ENCODE measurements around the gene C1orf21. TPM values are rescaled to one million over a fixed set of nuclear protein-coding genes. Genes with fewer than 3 reads are reported as not detected.

The C1orf21 gene
- total and polyA plus RNA-seq, 2 of the 4 experiments (the other 2 are of a cell fraction) = 6.4 to 9.9 TPM

- Histone ChIP-seq H4K20me1 (ENCODE audit: insufficient read depth, low read length) (no peaks in the 10 kb centered on the region), H3K36me3 (ENCODE audit: control insufficient read depth, insufficient read depth, low read length) (peaks cover 1% of the 10 kb centered on the region; the same call in 1 of the 2 replicates), H3K9ac (ENCODE audit: low read depth, low read length) (no peak overlapping the region), H3K27ac (ENCODE audit: insufficient read depth, low read length) (no peak overlapping the region), H4K5ac (ENCODE audit: low read depth, low read length) (no peak overlapping the region), H2BK5ac (ENCODE audit: low read depth, low read length, poor library complexity, severe bottlenecking) (no peak overlapping the region), H2AK5ac (ENCODE audit: low read depth, low read length) (no peak overlapping the region), H3K9me3 (ENCODE audit: control insufficient read depth, insufficient read depth, low read length) (peaks cover 5% of the 10 kb centered on the region; the same call in 1 of the 2 replicates), H3K18ac (ENCODE audit: low read depth, low read length) (no peak overlapping the region), H3K4me3 (ENCODE audit: insufficient read depth, low read depth, low read length) (no peak overlapping the region), H2AK9ac (replicated peaks; ENCODE audit: low read depth, low read length, poor library complexity) (no peak overlapping the region), H4K8ac (ENCODE audit: low read depth in 2 of 2, low read length in 2 of 2) (no peak overlapping the region), H3K4ac (ENCODE audit: low read depth, low read length) (no peak overlapping the region; the same call in 1 of the 2 replicates), H2AFZ (replicated peaks; ENCODE audit: low read length, poor library complexity) (no peak overlapping the region), H2BK15ac (ENCODE audit: low read depth, low read length) (no peak overlapping the region), H3K56ac (ENCODE audit: extremely low read depth, insufficient read depth, low read length) (no peak overlapping the region), H3K4me1 (ENCODE audit: control insufficient read depth, insufficient read depth, low read length) (no peaks in the 10 kb centered on the region), H2BK120ac (ENCODE audit: low read depth, low read length) (no peak overlapping the region), H2BK20ac (ENCODE audit: low read depth, low read length) (no peak overlapping the region), H4K91ac (ENCODE audit: insufficient read depth, low read depth, low read length) (no peak overlapping the region), H3K27me3 (ENCODE audit: control insufficient read depth, insufficient read depth, low read length) (no peaks in the 10 kb centered on the region), H3K23ac (ENCODE audit: low read depth, low read length) (no peak overlapping the region), H3K4me2 (ENCODE audit: low read depth, low read length) (no peak overlapping the region), H3K9me1 (ENCODE audit: insufficient read depth, low read length) (no peaks in the 10 kb centered on the region), H3K14ac (replicated peaks; ENCODE audit: low read depth, low read length) (no peak overlapping the region), H3K79me1 (ENCODE audit: low read depth in 1 of 2, low read length in 2 of 2) (0 out of 4 replicates have a peak, but pooled peaks cover 0 to 3% of the 10 kb centered on the region in 2 experiments)
- TF ChIP-seq RAD21 (IDR thresholded peaks at IDR 0.05; ENCODE audit: low read length) (no peak), RFX5 (IDR thresholded peaks at IDR 0.05; ENCODE audit: low read depth, low read length) (no peak)
- ChIA-PET POLR2A (ENCODE audit: unreplicated experiment) (no interaction called here), CTCF (interaction anchor here (0.9 to 1.6 kb wide), 2 partner anchors 21 to 148 kb away, joined by 3 to 4 read pairs; partner anchors contain the start of gene C1orf21)
- ATAC-seq (ENCODE audit: low read depth) (no peak), DNase-seq (no peak)
- dilution Hi-C loops (cut with HindIII; ENCODE audit: low sequenced_read_pairs, unreplicated experiment) = no loop called here
- intact Hi-C loops (cut with micrococcal nuclease) = no loop called here
- no TSS peak for BruUV-seq (replicated peaks)
- in situ Hi-C loops (cut with MboI; ENCODE audit: low sequenced_read_pairs) = no loop called here
- 76% methylated on average over 3 of the region's 7 CpGs; no CpG with 5 or more reads in 1 of the 2 experiments for WGBS, 2 experiments (ENCODE audit: extremely low coverage in 2 of 2, insufficient read length in 1 of 2)
Measured at GRCh38 chr1:184534690-184535089, 147.9 kb downstream of the C1orf21 start.
